K562 (cell line): Measurements from ENCODE around the gene CIAO2B. TPM values are rescaled to one million over a fixed set of nuclear protein-coding genes. Genes with fewer than 3 reads are reported as not detected.
A peak's percentile ranks its signal among the peaks of the same experiment; 100 is the strongest.

Experiments
- CLOCK ChIP-seq: fragments of 250-450 bp; sonication (Bioruptor Pico); IDR thresholded peaks from 2 replicates; pipeline ENCODE4 v1.4.0; 2020; ENCODE audit warnings: mild to moderate bottlenecking, moderate library complexity, borderline replicate concordance
- FIP1L1 ChIP-seq: fragments of 200-400 bp; formaldehyde crosslinking; IDR thresholded peaks from 2 replicates; pipeline ENCODE4 v1.6.1; 2018; ENCODE audit warnings: mild to moderate bottlenecking, low read depth, low read length; ENCODE audit not compliant: poor library complexity, severe bottlenecking
- HDAC1 ChIP-seq, 2 experiments: fragments of 450-650 bp; IDR thresholded peaks; 2 replicates each; pipeline ENCODE4 v1.6.1; 2016 to 2017; ENCODE audit warnings: inconsistent platforms in 1 of 2, mild to moderate bottlenecking in 1 of 2, moderate library complexity in 1 of 2
- NCOR1 ChIP-seq: fragments of 450-650 bp; IDR thresholded peaks from 2 replicates; pipeline ENCODE4 v1.6.1; 2016; ENCODE audit warnings: mild to moderate bottlenecking, moderate library complexity
- SMARCA4 ChIP-seq: fragments of 450-650 bp; IDR thresholded peaks from 2 replicates; pipeline ENCODE4 v1.6.1; 2016
- STAT5B ChIP-seq: fragments of 250-450 bp; sonication (Bioruptor Pico); IDR thresholded peaks from 2 replicates; pipeline ENCODE4 v1.8.0; 2021; ENCODE audit warnings: mild to moderate bottlenecking, inconsistent platforms
- TEAD1 ChIP-seq, 2 experiments: fragments of 450-650 bp in 1 of 2; sonication (generic) in 1 of 2; formaldehyde crosslinking; IDR thresholded peaks; 2 replicates each; pipeline versions ENCODE4 v1.4.0 to v1.8.0; 2020 to 2022; ENCODE audit warnings: mild to moderate bottlenecking in 2 of 2, missing genetic modification reagents in 1 of 2
- ZBTB11 ChIP-seq, 3 experiments: fragments of 200-800 bp in 1 of 3; fragments of 250-450 bp in 1 of 3; fragments of 450-650 bp in 1 of 3; sonication (Bioruptor Pico) in 1 of 3; sonication (Bioruptor generic) in 1 of 3; formaldehyde crosslinking in 1 of 3; IDR thresholded peaks; 2 replicates each; pipeline versions ENCODE4 v1.6.1 to v1.8.0; 2016 to 2022; ENCODE audit warnings: mild to moderate bottlenecking in 2 of 3, missing genetic modification characterization in 2 of 3, missing compliant biosample characterization in 1 of 3, moderate library complexity in 1 of 3
- ZBTB9 ChIP-seq: fragments of 450-650 bp; formaldehyde crosslinking; IDR thresholded peaks from 2 replicates; pipeline ENCODE4 v1.4.0; 2020; ENCODE audit warnings: mild to moderate bottlenecking, moderate library complexity
- ZC3H4 ChIP-seq: sonication (generic); formaldehyde crosslinking; IDR thresholded peaks from 2 replicates; pipeline ENCODE4 v1.9.0; 2021; ENCODE audit warnings: missing genetic modification reagents, borderline replicate concordance
- ZNF184 ChIP-seq: sonication (generic); formaldehyde crosslinking; IDR thresholded peaks from 2 replicates; pipeline ENCODE4 v1.5.0; 2020; ENCODE audit warnings: missing genetic modification reagents
- ZNF24 ChIP-seq: fragments of 450-650 bp; IDR thresholded peaks from 2 replicates; pipeline ENCODE4 v1.6.1; 2016
- ZNF263 ChIP-seq: sonication (generic); formaldehyde crosslinking; IDR thresholded peaks from 2 replicates; pipeline ENCODE4 v1.8.0; 2022; ENCODE audit warnings: mild to moderate bottlenecking, missing genetic modification reagents, borderline replicate concordance
- ZNF347 ChIP-seq: fragments of 450-650 bp; formaldehyde crosslinking; IDR thresholded peaks from 2 replicates; pipeline ENCODE4 v1.4.0; 2020; ENCODE audit warnings: low read depth, mild to moderate bottlenecking, moderate library complexity
- ZNF551 ChIP-seq: fragments of 250-450 bp; sonication (Bioruptor Pico); IDR thresholded peaks from 2 replicates; pipeline ENCODE4 v1.5.0; 2021; ENCODE audit warnings: mild to moderate bottlenecking, moderate library complexity
- ZNF778 ChIP-seq: fragments of 450-650 bp; formaldehyde crosslinking; IDR thresholded peaks from 2 replicates; pipeline ENCODE4 v1.4.0; 2020; ENCODE audit warnings: mild to moderate bottlenecking, moderate library complexity
- ZNF79 ChIP-seq: fragments of 250-450 bp; sonication (Bioruptor Pico); IDR thresholded peaks from 2 replicates; pipeline ENCODE4 v1.4.0; 2020; ENCODE audit warnings: low read depth, mild to moderate bottlenecking, moderate library complexity
- polyA plus RNA-seq, 8 experiments: library from polyadenylated mRNA; depleted of rRNA in 4 of 8; stranded (reverse) in 5 of 8; unstranded in 3 of 8; fragments of >200 nt; fragmentation: Nextera tagmentation in 2 of 8; fragmentation: Illumina TruSeq in 1 of 8; extraction: Ambion mirVana in 2 of 8; extraction: Trizol in 1 of 8; gene quantifications; 2 replicates each; pipeline versions ENCODE4 v1.2.1 to v1.2.3, GENCODE V29; 2011 to 2014; ENCODE audit warnings: inconsistent platforms in 1 of 8, missing spikeins in 1 of 8
- total RNA-seq, 7 experiments: library from RNA; depleted of rRNA in 6 of 7; stranded (reverse); fragments of >200 nt in 6 of 7; fragmentation: Illumina TruSeq in 2 of 7; extraction: Trizol in 2 of 7; gene quantifications; 2 replicates each; pipeline versions ENCODE4 v1.2.1 to v1.2.3, GENCODE V29; 2011 to 2021; ENCODE audit warnings: low replicate concordance in 1 of 7
- TF ChIP-seq, protein P1 (sequence below): fragments of 250-450 bp; sonication (Bioruptor Pico); IDR thresholded peaks from 2 replicates; pipeline ENCODE4 v1.8.0; 2022; ENCODE audit warnings: moderate library complexity, mild to moderate bottlenecking, inconsistent platforms

Gene CIAO2B
- total and polyA plus RNA-seq, 9 of the 15 experiments (the other 6 are each of a cell fraction or from before 2014, with no cell fraction given), result 86.8 to 182 (median 113) TPM

GRCh38 chr16:66899945-66900710, 34.1 kb downstream of the CIAO2B start (continued):
- TF ChIP-seq ZNF263 (CRISPR knock-in tag), result peak; percentile 14; the same call in 1 of the 2 replicates
- TF ChIP-seq, protein P1, sequence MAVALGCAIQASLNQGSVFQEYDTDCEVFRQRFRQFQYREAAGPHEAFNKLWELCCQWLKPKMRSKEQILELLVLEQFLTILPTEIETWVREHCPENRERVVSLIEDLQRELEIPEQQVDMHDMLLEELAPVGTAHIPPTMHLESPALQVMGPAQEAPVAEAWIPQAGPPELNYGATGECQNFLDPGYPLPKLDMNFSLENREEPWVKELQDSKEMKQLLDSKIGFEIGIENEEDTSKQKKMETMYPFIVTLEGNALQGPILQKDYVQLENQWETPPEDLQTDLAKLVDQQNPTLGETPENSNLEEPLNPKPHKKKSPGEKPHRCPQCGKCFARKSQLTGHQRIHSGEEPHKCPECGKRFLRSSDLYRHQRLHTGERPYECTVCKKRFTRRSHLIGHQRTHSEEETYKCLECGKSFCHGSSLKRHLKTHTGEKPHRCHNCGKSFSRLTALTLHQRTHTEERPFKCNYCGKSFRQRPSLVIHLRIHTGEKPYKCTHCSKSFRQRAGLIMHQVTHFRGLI (CRISPR knock-in tag), result no peak
- TF ChIP-seq NCOR1, result peak; percentile 75
- TF ChIP-seq ZNF551 (CRISPR knock-in tag), result no peak
- no peak for TF ChIP-seq ZNF184 (CRISPR knock-in tag)
- TF ChIP-seq ZNF24, result no peak
- TF ChIP-seq ZNF778, result no peak
- no peak for TF ChIP-seq ZNF79
- no peak for TF ChIP-seq ZNF347 (CRISPR knock-in tag)
- TF ChIP-seq FIP1L1, result no peak
- TF ChIP-seq ZBTB11 (CRISPR knock-in tag; IDR thresholded peaks at IDR 0.05), result peak in 1 of 3 experiments; percentile 60; a peak in 2 of 6 replicates
- TF ChIP-seq SMARCA4, result peak; percentile 92
- TF ChIP-seq TEAD1 (CRISPR knock-in tag; IDR thresholded peaks at IDR 0.05), result no peak; a peak in 1 of 4 replicates
- TF ChIP-seq STAT5B (CRISPR knock-in tag), result no peak
- no peak for TF ChIP-seq HDAC1 (IDR thresholded peaks at IDR 0.05)
- TF ChIP-seq ZBTB9 (CRISPR knock-in tag), result 0 out of 2 replicates have a peak, but pooled peaks have one; percentile 41
- no peak for TF ChIP-seq CLOCK (CRISPR knock-in tag)
- no peak for TF ChIP-seq ZC3H4
